Measurements from ENCODE around the gene SEC11C.

Gene SEC11C

GRCh38 chr18:59139615-59140301 is at the start of gene SEC11C:
SEC11C (plus strand) TSS chr18:59139884; CDS start chr18:59139949, 65 bp downstream.
- no peak for TF ChIP-seq CTCF (IDR thresholded peaks at IDR 0.05; ENCODE audit: control insufficient read depth, insufficient read depth, low read depth, low read length, missing control alignments)
- H3K4me3 ChIP-seq (ENCODE audit: control insufficient read depth, low read depth, low read length), result peak within 1 kb of the TSS; percentile 76
- DNase-seq (ENCODE audit: low read depth), result peak; percentile 62

GRCh38 chr18:59090966-59091603 is 48.6 kb upstream of the SEC11C start:
- DNase-seq (ENCODE audit: low read depth), result no peak
- H3K4me3 ChIP-seq (ENCODE audit: control insufficient read depth, low read depth, low read length), result no peak overlapping the region
- TF ChIP-seq CTCF (IDR thresholded peaks at IDR 0.05; ENCODE audit: control insufficient read depth, insufficient read depth, low read depth, low read length, missing control alignments), result no peak

GRCh38 chr18:59093668-59094067 is 46.0 kb upstream of the SEC11C start:
- no peak overlapping the region for H3K4me3 ChIP-seq (ENCODE audit: control insufficient read depth, low read depth, low read length)
- DNase-seq (ENCODE audit: low read depth), result no peak
- TF ChIP-seq CTCF (IDR thresholded peaks at IDR 0.05; ENCODE audit: control insufficient read depth, insufficient read depth, low read depth, low read length, missing control alignments), result no peak

GRCh38 chr18:59094569-59094968 is 45.1 kb upstream of the SEC11C start:
- TF ChIP-seq CTCF (IDR thresholded peaks at IDR 0.05; ENCODE audit: control insufficient read depth, insufficient read depth, low read depth, low read length, missing control alignments), result no peak
- H3K4me3 ChIP-seq (ENCODE audit: control insufficient read depth, low read depth, low read length), result no peak overlapping the region
- DNase-seq (ENCODE audit: low read depth), result no peak

GRCh38 chr18:59096098-59096789 is 43.4 kb upstream of the SEC11C start:
- H3K4me3 ChIP-seq (ENCODE audit: control insufficient read depth, low read depth, low read length), result no peak overlapping the region
- TF ChIP-seq CTCF (IDR thresholded peaks at IDR 0.05; ENCODE audit: control insufficient read depth, insufficient read depth, low read depth, low read length, missing control alignments), result no peak
- no peak for DNase-seq (ENCODE audit: low read depth)

- no peak overlapping the region for H3K4me3 ChIP-seq (ENCODE audit: control insufficient read depth, low read depth, low read length)
- TF ChIP-seq CTCF (IDR thresholded peaks at IDR 0.05; ENCODE audit: control insufficient read depth, insufficient read depth, low read depth, low read length, missing control alignments), result no peak
- DNase-seq (ENCODE audit: low read depth), result no peak
Observed at GRCh38 chr18:59101830-59102414, 37.8 kb upstream of the SEC11C start.
